PC-3 (cell line): Measurements from ENCODE around the gene POLD1. TPM values are rescaled to one million over a fixed set of nuclear protein-coding genes. Genes with fewer than 3 reads are reported as not detected.

Experiments
- ATAC-seq: fragments of 200-7000 bp; cut with Tn5 transposase; 2 replicates; pipeline ENCODE4 v1.9.1; 2020; ENCODE audit warnings: mild to moderate bottlenecking, moderate library complexity
- BruUV-seq: library from RNA; stranded (reverse); fragments of 400-500 nt; replicated peaks from 2 replicates; lab custom pipeline; 2021; lab: Mats Ljungman, UMichigan
- CTCF ChIA-PET: fragments of 300-600 bp; sonication (Branson Sonifier 250); formaldehyde crosslinking; loops from one replicate; lab custom pipeline; 2022; ENCODE audit warnings: antibody characterized with exemption; lab: Charles Lee
- POLR2A ChIA-PET: fragments of 300-600 bp; sonication (Branson Sonifier 250); formaldehyde crosslinking; loops from one replicate; lab custom pipeline; 2022; ENCODE audit warnings: antibody characterized with exemption; ENCODE audit not compliant: unreplicated experiment; lab: Charles Lee
- DNase-seq: peaks from one replicate; pipeline ENCODE4 v3.0.0-alpha.2; 2015
- H2AFZ ChIP-seq: fragments of 300-600 bp; sonication (generic); 2 replicates; pipeline ENCODE4 v1.6.0; 2016; ENCODE audit warnings: antibody characterized with exemption, low read length
- H3F3A ChIP-seq: fragments of 300-600 bp; sonication (generic); one replicate; pipeline ENCODE4 v1.6.0; 2017; ENCODE audit warnings: antibody characterized with exemption, low read length, control low read depth, mild to moderate bottlenecking; ENCODE audit not compliant: unreplicated experiment
- H3K27ac ChIP-seq: fragments of 300-600 bp; sonication (generic); 2 replicates; pipeline ENCODE4 v1.5.1; 2016; ENCODE audit warnings: mild to moderate bottlenecking, low read length
- H3K27me3 ChIP-seq: fragments of 300-600 bp; sonication (generic); 2 replicates; pipeline ENCODE4 v1.6.1; 2016; ENCODE audit warnings: low read length, mixed read lengths
- H3K36me3 ChIP-seq: fragments of 300-600 bp; sonication (generic); 2 replicates; pipeline ENCODE4 v1.6.1; 2016; ENCODE audit warnings: low read depth, mixed run types, low read length, mixed read lengths
- H3K4me1 ChIP-seq: fragments of 300-600 bp; sonication (generic); 2 replicates; pipeline ENCODE4 v1.5.1; 2016; ENCODE audit warnings: low read length; ENCODE audit not compliant: insufficient read depth
- H3K4me2 ChIP-seq: fragments of 300-600 bp; sonication (generic); 2 replicates; pipeline ENCODE4 v1.6.0; 2016; ENCODE audit warnings: low read length
- H3K4me3 ChIP-seq: fragments of 300-600 bp; sonication (generic); 2 replicates; pipeline ENCODE4 v1.5.1; 2016; ENCODE audit warnings: mild to moderate bottlenecking, low read length, mixed read lengths
- H3K79me2 ChIP-seq: fragments of 300-600 bp; sonication (generic); 2 replicates; pipeline ENCODE4 v1.6.1; 2017; ENCODE audit warnings: low read length, mixed read lengths
- H3K9ac ChIP-seq: fragments of 300-600 bp; sonication (generic); 2 replicates; pipeline ENCODE4 v1.6.0; 2016; ENCODE audit warnings: mild to moderate bottlenecking, low read length
- H3K9me2 ChIP-seq: fragments of 300-600 bp; sonication (generic); replicated peaks from 2 replicates; pipeline ENCODE4 v1.6.1; 2016; ENCODE audit warnings: mixed run types, low read length, mixed read lengths
- H3K9me3 ChIP-seq: fragments of 300-600 bp; sonication (generic); 2 replicates; pipeline ENCODE4 v1.6.1; 2016; ENCODE audit warnings: low read length, mixed read lengths
- H4K20me1 ChIP-seq: fragments of 300-600 bp; sonication (generic); 2 replicates; pipeline ENCODE4 v1.6.1; 2016; ENCODE audit warnings: low read length, mixed read lengths
- EZH2 ChIP-seq: fragments of 300-600 bp; sonication (generic); IDR thresholded peaks from one replicate; pipeline ENCODE4 v1.6.1; 2017; ENCODE audit warnings: antibody characterized with exemption, mild to moderate bottlenecking, low read length; ENCODE audit not compliant: unreplicated experiment
- EZH2phosphoT487 ChIP-seq: fragments of 300-600 bp; sonication (generic); IDR thresholded peaks from 2 replicates; pipeline ENCODE4 v1.6.1; 2018; ENCODE audit warnings: mild to moderate bottlenecking, antibody characterized with exemption, low read length, borderline replicate concordance
- intact Hi-C: fragments of 100-400 bp; cut with micrococcal nuclease; formaldehyde crosslinking; loops from 2 replicates; pipeline ENCODE4 v1.9.0; 2023
- total RNA-seq: library from RNA; depleted of rRNA; stranded (reverse); fragments of >200 nt; gene quantifications from 2 replicates; pipeline ENCODE4 v1.2.3, GENCODE V29; 2014
- TF ChIP-seq, protein P1 (sequence below): fragments of 300-600 bp; sonication (generic); conservative IDR thresholded peaks from 2 replicates; pipeline ENCODE4 v1.5.1; 2017; ENCODE audit warnings: antibody characterized with exemption, low read depth, mild to moderate bottlenecking, low read length

Gene POLD1
- total RNA-seq, 1 experiment from 2014 or later: 165 TPM

DNA sequence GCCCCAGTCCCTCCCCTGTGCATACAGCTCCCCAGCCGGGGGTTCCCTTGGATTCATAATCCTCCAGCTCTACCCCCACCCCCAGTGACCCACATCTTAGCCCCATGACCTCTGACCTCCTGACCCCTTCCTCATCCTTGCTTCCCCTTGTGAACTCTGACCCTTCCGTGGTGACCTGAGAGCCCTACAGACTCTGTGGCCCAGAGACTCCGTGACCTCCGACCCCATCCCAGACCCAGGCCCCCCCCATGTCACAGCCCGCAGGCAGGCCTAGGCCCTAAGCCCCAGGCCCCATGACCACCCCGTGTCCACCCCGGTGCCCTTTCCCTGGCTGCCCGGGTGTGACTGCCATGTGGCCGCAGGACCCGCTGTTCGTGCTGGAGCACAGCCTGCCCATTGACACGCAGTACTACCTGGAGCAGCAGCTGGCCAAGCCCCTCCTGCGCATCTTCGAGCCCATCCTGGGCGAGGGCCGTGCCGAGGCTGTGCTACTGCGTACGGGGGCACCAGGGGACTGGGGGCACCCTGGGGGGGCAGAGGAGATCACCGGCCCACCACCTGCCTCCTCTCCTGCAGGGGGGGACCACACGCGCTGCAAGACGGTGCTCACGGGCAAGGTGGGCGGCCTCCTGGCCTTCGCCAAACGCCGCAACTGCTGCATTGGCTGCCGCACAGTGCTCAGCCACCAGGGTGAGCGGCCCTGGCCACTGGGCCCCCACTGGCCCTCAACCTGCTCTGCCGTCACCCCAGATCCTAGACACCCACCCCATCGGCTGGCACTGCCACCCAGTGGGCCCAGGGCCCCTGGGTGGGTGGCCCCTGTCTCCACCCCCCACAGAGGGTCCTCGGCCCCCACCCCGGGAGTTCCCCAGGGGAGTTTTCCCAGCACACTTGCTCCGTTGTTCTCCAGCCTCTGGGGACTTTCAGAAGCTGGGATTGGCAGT lies 32.2 kb downstream of the POLD1 start:
- ChIA-PET POLR2A (no interaction called here), CTCF (no interaction called here)
- Histone ChIP-seq H3K4me2 (no peak overlapping the region), H4K20me1 (no peaks in the 10 kb centered on the region), H3K27me3 (peaks cover 26% of the 10 kb centered on the region), H3K79me2 (no peaks in the 10 kb centered on the region), H3K36me3 (peaks cover 17% of the 10 kb centered on the region), H3K27ac (no peak overlapping the region), H3K9me2 (no peaks in the 10 kb centered on the region), H2AFZ (no peak overlapping the region), H3F3A (no peaks in the 10 kb centered on the region), H3K4me1 (no peaks in the 10 kb centered on the region; the same call in 1 of the 2 replicates), H3K9ac (no peak overlapping the region), H3K4me3 (no peak overlapping the region), H3K9me3 (no peaks in the 10 kb centered on the region)
- TF ChIP-seq EZH2: no peak
- TF ChIP-seq, protein P1, sequence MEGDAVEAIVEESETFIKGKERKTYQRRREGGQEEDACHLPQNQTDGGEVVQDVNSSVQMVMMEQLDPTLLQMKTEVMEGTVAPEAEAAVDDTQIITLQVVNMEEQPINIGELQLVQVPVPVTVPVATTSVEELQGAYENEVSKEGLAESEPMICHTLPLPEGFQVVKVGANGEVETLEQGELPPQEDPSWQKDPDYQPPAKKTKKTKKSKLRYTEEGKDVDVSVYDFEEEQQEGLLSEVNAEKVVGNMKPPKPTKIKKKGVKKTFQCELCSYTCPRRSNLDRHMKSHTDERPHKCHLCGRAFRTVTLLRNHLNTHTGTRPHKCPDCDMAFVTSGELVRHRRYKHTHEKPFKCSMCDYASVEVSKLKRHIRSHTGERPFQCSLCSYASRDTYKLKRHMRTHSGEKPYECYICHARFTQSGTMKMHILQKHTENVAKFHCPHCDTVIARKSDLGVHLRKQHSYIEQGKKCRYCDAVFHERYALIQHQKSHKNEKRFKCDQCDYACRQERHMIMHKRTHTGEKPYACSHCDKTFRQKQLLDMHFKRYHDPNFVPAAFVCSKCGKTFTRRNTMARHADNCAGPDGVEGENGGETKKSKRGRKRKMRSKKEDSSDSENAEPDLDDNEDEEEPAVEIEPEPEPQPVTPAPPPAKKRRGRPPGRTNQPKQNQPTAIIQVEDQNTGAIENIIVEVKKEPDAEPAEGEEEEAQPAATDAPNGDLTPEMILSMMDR: no peak
- no peak for TF ChIP-seq EZH2phosphoT487
- no peak for ATAC-seq
- intact Hi-C loops: no loop called here
- BruUV-seq: no TSS peak
- DNase-seq: no peak

DNA sequence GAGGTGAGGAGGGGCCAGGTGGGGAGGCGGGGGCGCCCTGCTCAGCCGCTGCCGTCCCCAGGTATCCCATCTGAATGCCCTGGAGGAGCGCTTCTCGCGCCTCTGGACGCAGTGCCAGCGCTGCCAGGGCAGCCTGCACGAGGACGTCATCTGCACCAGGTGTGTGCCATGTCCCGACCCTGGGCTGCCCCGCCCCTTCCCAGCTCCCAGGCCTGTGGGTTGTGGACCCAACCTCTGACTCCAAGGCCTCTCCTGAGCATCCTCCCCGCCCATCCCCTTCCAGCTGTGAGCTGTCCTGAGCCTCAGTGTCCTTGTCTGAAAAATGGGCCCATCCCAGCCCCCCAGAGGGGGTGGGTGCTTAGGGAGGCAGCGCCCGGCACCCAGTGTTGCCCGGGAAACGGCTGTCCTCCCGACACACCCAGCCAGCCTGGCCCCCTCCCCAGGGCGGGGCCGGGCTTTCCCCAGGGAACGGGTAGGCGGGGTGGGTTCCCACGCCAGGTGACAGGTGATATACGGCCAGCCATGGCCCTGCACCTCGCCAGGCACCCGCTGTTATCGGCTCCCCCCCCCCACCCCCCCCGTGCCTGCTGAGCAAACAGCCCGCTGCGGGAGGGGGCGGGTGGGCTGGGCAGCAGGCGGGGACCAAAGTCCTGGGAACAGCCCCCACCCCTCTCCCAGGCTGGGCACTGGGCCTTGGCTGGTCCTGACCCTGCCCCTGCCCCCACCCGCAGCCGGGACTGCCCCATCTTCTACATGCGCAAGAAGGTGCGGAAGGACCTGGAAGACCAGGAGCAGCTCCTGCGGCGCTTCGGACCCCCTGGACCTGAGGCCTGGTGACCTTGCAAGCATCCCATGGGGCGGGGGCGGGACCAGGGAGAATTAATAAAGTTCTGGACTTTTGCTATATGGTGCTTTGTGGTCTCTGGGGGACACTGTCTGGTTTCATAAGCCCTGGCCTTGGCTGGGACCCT lies 33.2 kb downstream of the POLD1 start:
- ChIA-PET POLR2A (no interaction called here), CTCF (no interaction called here)
- H3K27me3 ChIP-seq: peaks cover 26% of the 10 kb centered on the region
- H3F3A ChIP-seq: no peaks in the 10 kb centered on the region
- no peaks in the 10 kb centered on the region for H3K79me2 ChIP-seq
- H3K9me3 ChIP-seq: no peaks in the 10 kb centered on the region
- H3K36me3 ChIP-seq: peaks cover 17% of the 10 kb centered on the region
- no peaks in the 10 kb centered on the region; the same call in 1 of the 2 replicates for H3K4me1 ChIP-seq
- ATAC-seq (peak; percentile 35), DNase-seq (peak; percentile 27)
- no peak overlapping the region for H2AFZ ChIP-seq
- no peak overlapping the region for H3K4me3 ChIP-seq
- no peaks in the 10 kb centered on the region for H3K9me2 ChIP-seq
- no peak for TF ChIP-seq EZH2phosphoT487
- TF ChIP-seq, protein P1: no peak
- TF ChIP-seq EZH2: no peak
- intact Hi-C loops: no loop called here
- no peak overlapping the region for H3K27ac ChIP-seq
- H3K9ac ChIP-seq: no peak overlapping the region
- no peak overlapping the region for H3K4me2 ChIP-seq
- no peaks in the 10 kb centered on the region for H4K20me1 ChIP-seq
- BruUV-seq: no TSS peak
